Fibroblast of the aortic adventitia (primary cell): ENCODE results near the gene VSNL1. TPM values are rescaled to one million over a fixed set of nuclear protein-coding genes. Genes with fewer than 3 reads are reported as not detected.

Experiments used
- DNase-seq: peaks from one replicate; pipeline ENCODE4 v3.0.0-alpha.2; 2010; ENCODE audit warnings: low read depth
- H3K4me3 ChIP-seq: 2 replicates; pipeline ENCODE4 v1.5.1; 2011; ENCODE audit warnings: low read depth, mild to moderate bottlenecking, control low read depth, low read length, moderate library complexity
- total RNA-seq: library from RNA; depleted of rRNA; stranded (reverse); fragments of >200 nt; gene quantifications from 2 replicates; pipeline ENCODE4 v1.2.3, GENCODE V29; 2012; ENCODE audit warnings: low replicate concordance
- TF ChIP-seq, protein P1 (sequence below): IDR thresholded peaks from 2 replicates; pipeline ENCODE4 v1.5.1; 2011; ENCODE audit warnings: mild to moderate bottlenecking, low read length, control low read depth, inconsistent platforms; ENCODE audit not compliant: insufficient read depth

Gene VSNL1
- total RNA-seq, 1 donor = 3.7 TPM

DNA sequence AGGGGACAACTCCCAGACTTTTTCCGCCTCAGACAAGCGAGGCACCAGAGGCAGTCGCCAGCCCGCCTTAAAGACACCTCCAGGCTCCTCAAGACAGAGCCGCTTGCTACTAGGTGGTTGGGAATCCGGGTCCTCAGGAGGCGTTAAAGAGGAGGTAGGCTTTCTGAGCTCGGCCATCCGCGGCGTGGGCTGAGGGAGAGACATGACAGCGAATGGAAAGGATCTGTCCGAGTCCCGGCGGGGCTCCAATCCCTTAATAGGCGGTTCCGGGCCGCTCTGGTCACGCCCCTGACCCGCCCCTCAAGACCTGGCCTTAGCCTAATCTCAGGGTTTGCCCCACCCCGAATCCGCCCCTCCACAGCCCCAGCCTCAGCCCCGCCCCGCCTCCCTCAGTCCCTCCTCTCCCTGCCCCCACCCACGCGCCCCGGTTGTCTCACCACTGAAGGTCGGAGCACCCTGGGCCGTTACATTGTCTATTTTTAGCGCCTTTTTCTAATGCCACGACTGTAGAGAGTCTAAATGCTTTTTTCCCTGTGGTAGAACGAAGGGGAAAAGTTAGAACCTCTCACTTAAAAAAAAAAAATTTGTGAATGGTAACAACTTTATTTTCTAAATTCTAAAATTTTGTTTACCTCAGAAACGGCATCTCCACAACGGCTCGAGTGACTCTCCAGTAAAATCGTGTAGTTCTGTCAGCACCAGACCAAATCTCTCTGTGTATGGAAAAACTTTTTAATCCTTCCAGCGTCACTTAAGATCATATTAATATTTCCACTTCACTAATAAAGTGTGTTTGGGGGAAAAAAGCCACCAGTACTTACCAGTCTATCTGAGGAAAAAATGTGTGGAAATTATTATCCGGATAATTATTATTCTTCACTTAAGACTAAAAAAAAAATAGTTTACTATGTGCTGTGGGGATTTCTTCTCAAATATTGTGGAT, 22.0 kb upstream of the VSNL1 start, which contains the start of gene RAD51AP2:
Gene RAD51AP2, minus strand, starts transcription at position 229 of the 943 bp plus-strand sequence. Its CDS starts 25 bp downstream, at position 204.
- TF ChIP-seq, protein P1, sequence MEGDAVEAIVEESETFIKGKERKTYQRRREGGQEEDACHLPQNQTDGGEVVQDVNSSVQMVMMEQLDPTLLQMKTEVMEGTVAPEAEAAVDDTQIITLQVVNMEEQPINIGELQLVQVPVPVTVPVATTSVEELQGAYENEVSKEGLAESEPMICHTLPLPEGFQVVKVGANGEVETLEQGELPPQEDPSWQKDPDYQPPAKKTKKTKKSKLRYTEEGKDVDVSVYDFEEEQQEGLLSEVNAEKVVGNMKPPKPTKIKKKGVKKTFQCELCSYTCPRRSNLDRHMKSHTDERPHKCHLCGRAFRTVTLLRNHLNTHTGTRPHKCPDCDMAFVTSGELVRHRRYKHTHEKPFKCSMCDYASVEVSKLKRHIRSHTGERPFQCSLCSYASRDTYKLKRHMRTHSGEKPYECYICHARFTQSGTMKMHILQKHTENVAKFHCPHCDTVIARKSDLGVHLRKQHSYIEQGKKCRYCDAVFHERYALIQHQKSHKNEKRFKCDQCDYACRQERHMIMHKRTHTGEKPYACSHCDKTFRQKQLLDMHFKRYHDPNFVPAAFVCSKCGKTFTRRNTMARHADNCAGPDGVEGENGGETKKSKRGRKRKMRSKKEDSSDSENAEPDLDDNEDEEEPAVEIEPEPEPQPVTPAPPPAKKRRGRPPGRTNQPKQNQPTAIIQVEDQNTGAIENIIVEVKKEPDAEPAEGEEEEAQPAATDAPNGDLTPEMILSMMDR = no peak
- peak; percentile 66 for DNase-seq
- H3K4me3 ChIP-seq = peak within 1 kb of the TSS; percentile 63

DNA sequence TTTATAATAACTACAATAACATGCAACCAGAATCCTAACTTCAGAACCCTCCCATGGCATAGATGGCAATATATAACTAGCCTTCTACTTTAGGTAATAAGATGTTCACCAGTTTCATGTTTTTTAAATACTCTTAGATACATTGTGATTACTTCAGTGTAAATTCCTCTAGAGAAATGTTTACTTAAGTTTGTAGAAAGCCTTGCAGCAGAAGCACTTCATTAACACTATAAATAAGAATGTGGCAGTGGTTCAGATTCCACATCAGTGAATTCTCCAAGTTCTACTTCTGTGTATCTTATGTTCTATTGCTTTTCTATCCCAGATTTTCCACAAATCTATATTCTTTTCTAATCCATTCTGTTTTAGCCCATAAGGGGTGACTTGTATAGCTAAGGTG, 21.0 kb upstream of the VSNL1 start:
- DNase-seq = no peak
- TF ChIP-seq, protein P1 = no peak
- no peak overlapping the region for H3K4me3 ChIP-seq

DNA sequence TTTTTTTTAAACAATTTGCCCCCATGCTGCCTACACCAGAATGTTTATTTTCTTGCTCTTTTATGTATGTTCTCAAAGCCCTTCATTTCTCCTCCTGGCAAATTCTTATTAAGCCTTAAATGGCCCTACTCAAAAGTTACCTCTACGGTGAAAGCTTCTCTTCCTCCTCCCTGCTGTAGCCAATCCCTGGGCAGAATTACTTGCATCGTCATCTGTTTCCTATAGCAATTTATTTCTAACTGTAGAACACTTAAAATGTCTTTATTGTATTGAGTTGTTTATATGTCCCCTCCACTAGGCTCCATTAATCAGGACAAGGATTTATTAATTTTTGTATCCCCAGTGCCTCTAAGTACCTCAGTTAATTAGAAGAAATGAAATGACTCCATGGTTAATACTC, 19.7 kb upstream of the VSNL1 start:
- DNase-seq = no peak
- H3K4me3 ChIP-seq = no peak overlapping the region
- TF ChIP-seq, protein P1 = no peak

DNA sequence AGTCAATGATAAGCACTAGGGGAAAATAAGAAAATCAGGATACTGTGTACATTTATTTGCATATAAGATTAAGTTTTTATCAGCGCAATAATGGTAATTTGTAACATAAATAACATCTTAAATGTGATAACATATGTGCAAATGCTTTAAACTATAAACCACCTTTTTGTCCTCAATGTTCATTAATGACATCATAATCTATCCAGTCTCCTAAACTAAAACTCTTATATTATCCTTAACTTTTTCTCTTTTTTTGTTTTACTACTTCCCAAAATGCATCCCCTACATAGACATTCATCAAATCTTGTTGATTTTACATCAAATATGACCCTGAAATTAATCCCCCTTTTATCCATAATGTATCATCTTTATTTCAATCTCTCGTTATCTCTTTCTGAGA, 18.9 kb upstream of the VSNL1 start:
- DNase-seq = no peak
- TF ChIP-seq, protein P1 = no peak
- no peak overlapping the region for H3K4me3 ChIP-seq

DNA sequence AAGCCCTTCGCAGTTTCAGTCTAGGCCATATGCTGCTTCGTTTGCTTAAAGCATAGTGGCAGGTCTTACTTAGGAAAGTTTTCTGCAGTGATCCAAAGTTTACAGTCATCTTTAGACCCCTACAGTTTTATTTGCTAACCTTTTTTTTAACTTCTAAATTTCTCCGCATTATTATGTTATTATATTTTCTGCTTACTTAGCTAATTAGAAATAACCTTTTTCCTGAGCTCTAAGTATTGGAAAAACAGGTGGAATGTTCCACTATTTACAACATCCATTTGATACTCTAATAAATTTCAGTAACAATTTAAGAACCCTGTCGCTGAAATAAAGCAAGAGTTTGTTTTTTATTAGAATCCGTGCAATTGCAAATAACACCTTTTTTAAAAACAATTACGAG, 18.2 kb upstream of the VSNL1 start:
- TF ChIP-seq, protein P1 = no peak

DNA sequence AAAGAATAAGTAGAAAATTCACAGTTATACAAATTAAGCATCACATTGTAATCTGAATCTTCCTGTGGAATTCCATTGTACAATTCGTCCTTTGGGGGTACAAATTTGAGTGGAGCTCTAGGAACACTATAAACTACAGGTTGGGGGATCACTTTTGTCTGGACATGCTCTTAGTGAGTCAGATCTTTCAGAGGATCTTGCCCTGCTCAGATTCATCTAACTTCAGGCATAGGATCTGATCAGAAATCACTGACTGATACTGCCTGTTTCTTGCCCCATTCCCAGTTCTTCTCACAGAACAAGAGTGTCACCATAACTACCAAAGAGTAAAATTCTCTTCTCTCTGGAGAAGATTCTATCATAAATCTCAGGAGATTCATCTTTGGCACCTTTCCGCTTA, 10.7 kb upstream of the VSNL1 start:
- H3K4me3 ChIP-seq = no peak overlapping the region
- DNase-seq = no peak

More for the DNA sequence above, 18.2 kb upstream of the VSNL1 start:
- no peak for DNase-seq
- H3K4me3 ChIP-seq = no peak overlapping the region

More for the DNA sequence above, 10.7 kb upstream of the VSNL1 start:
- TF ChIP-seq, protein P1 = no peak
